Mucosa of rectum (tissue), 2 donors: Measurements from ENCODE around the gene SUSD6.
A peak's percentile ranks its signal among the peaks of the same experiment; 100 is the strongest.

Source experiments
- H3K27ac ChIP-seq, 2 donors: one replicate each; pipeline ENCODE4 v1.7.0; 2013; ENCODE audit warnings: inconsistent platforms in 2 of 2, low read depth in 2 of 2, low read length in 2 of 2
- H3K27me3 ChIP-seq, 2 donors: one replicate each; pipeline ENCODE4 v1.7.0; 2013; ENCODE audit warnings: low read length in 2 of 2; ENCODE audit not compliant: control insufficient read depth in 2 of 2, insufficient read depth in 2 of 2
- H3K36me3 ChIP-seq, 2 donors: one replicate each; pipeline ENCODE4 v1.7.0; 2013; ENCODE audit warnings: low read length in 2 of 2; ENCODE audit not compliant: control insufficient read depth in 2 of 2, insufficient read depth in 2 of 2
- H3K4me1 ChIP-seq, 2 donors: one replicate each; pipeline ENCODE4 v1.7.0; 2013; ENCODE audit warnings: low read length in 2 of 2, mild to moderate bottlenecking in 1 of 2; ENCODE audit not compliant: control insufficient read depth in 2 of 2, insufficient read depth in 2 of 2
- H3K4me3 ChIP-seq, 2 donors: one replicate each; pipeline ENCODE4 v1.7.0; 2013; ENCODE audit warnings: low read length in 2 of 2
- H3K9ac ChIP-seq, 2 donors: one replicate each; pipeline ENCODE4 v1.7.0; 2013; ENCODE audit warnings: low read length in 2 of 2, low read depth in 1 of 2, mild to moderate bottlenecking in 1 of 2
- H3K9me3 ChIP-seq, 2 donors: one replicate each; pipeline ENCODE4 v1.7.0; 2013; ENCODE audit warnings: low read length in 2 of 2; ENCODE audit not compliant: control insufficient read depth in 2 of 2
- donor health status: healthy.
- donor health status: Normal muscosa, but diverticular disease.

The SUSD6 gene

GRCh38 chr14:69750495-69750894 is 139.1 kb downstream of the SUSD6 start:
- peaks cover 8 to 17% of the 10 kb centered on the region in 2 donors for H3K4me1 ChIP-seq
- no peak overlapping the region for H3K9ac ChIP-seq
- H3K27ac ChIP-seq = peak overlapping the region; percentile 80 to 88
- peak overlapping the region in 1 of 2 donors; percentile 22 for H3K4me3 ChIP-seq
- no peaks in the 10 kb centered on the region for H3K9me3 ChIP-seq
- H3K27me3 ChIP-seq = no peaks in the 10 kb centered on the region
- H3K36me3 ChIP-seq = no peaks in the 10 kb centered on the region

- Histone ChIP-seq H3K36me3 (no peaks in the 10 kb centered on the region), H3K9me3 (no peaks in the 10 kb centered on the region), H3K27me3 (no peaks in the 10 kb centered on the region), H3K27ac (no peak overlapping the region), H3K4me3 (no peak overlapping the region), H3K4me1 (peaks cover 8 to 25% of the 10 kb centered on the region in 2 donors), H3K9ac (no peak overlapping the region)
Measured at GRCh38 chr14:69752773-69753172, 141.4 kb downstream of the SUSD6 start.

- Histone ChIP-seq H3K9ac (no peak overlapping the region), H3K9me3 (no peaks in the 10 kb centered on the region), H3K36me3 (no peaks in the 10 kb centered on the region), H3K4me3 (no peak overlapping the region), H3K27me3 (no peaks in the 10 kb centered on the region), H3K27ac (no peak overlapping the region), H3K4me1 (peaks cover 8 to 25% of the 10 kb centered on the region in 2 donors)
Measured at GRCh38 chr14:69753860-69754259, 142.5 kb downstream of the SUSD6 start.

- peak overlapping the region; percentile 88 to 98 for H3K27ac ChIP-seq
- H3K9me3 ChIP-seq = no peaks in the 10 kb centered on the region
Measured at GRCh38 chr14:69754487-69754886, 143.1 kb downstream of the SUSD6 start.

GRCh38 chr14:69755296-69755695 is 143.9 kb downstream of the SUSD6 start:
- H3K27ac ChIP-seq = peak overlapping the region; percentile 88 to 98
- no peaks in the 10 kb centered on the region for H3K36me3 ChIP-seq
- peak overlapping the region; percentile 10 to 66 for H3K9ac ChIP-seq
- H3K4me3 ChIP-seq = peak overlapping the region; percentile 27 to 38
- no peaks in the 10 kb centered on the region for H3K27me3 ChIP-seq
- peaks cover 6 to 19% of the 10 kb centered on the region in 2 donors for H3K4me1 ChIP-seq
- no peaks in the 10 kb centered on the region for H3K9me3 ChIP-seq

More at GRCh38 chr14:69754487-69754886, 143.1 kb downstream of the SUSD6 start:
- Histone ChIP-seq H3K27me3 (no peaks in the 10 kb centered on the region), H3K36me3 (no peaks in the 10 kb centered on the region), H3K9ac (no peak overlapping the region), H3K4me1 (peaks cover 8 to 25% of the 10 kb centered on the region in 2 donors), H3K4me3 (no peak overlapping the region)

- Histone ChIP-seq H3K9ac (peak overlapping the region; percentile 10 to 66), H3K27me3 (no peaks in the 10 kb centered on the region), H3K27ac (peak overlapping the region; percentile 88 to 98)
Measured at GRCh38 chr14:69755784-69756183, 144.4 kb downstream of the SUSD6 start.

GRCh38 chr14:69756298-69756697 is 144.9 kb downstream of the SUSD6 start:
- H3K4me1 ChIP-seq = peaks cover 0 to 12% of the 10 kb centered on the region in 2 donors
- peak overlapping the region in 1 of 2 donors; percentile 4 for H3K4me3 ChIP-seq
- H3K9me3 ChIP-seq = no peaks in the 10 kb centered on the region
- H3K36me3 ChIP-seq = no peaks in the 10 kb centered on the region
- H3K27ac ChIP-seq = peak overlapping the region; percentile 88 to 98
- no peaks in the 10 kb centered on the region for H3K27me3 ChIP-seq
- peak overlapping the region in 1 of 2 donors; percentile 15 for H3K9ac ChIP-seq

More at GRCh38 chr14:69755784-69756183, 144.4 kb downstream of the SUSD6 start:
- H3K4me1 ChIP-seq = peaks cover 1 to 14% of the 10 kb centered on the region in 2 donors
- no peaks in the 10 kb centered on the region for H3K9me3 ChIP-seq
- no peaks in the 10 kb centered on the region for H3K36me3 ChIP-seq
- peak overlapping the region; percentile 27 to 38 for H3K4me3 ChIP-seq

- H3K4me1 ChIP-seq = peaks cover 0 to 6% of the 10 kb centered on the region in 2 donors
- H3K4me3 ChIP-seq = no peak overlapping the region
- no peak overlapping the region for H3K9ac ChIP-seq
- H3K27ac ChIP-seq = no peak overlapping the region
- no peaks in the 10 kb centered on the region for H3K9me3 ChIP-seq
- H3K27me3 ChIP-seq = no peaks in the 10 kb centered on the region
- no peaks in the 10 kb centered on the region for H3K36me3 ChIP-seq
Measured at GRCh38 chr14:69760810-69761209, 149.4 kb downstream of the SUSD6 start.

GRCh38 chr14:69763761-69764510 is 152.5 kb downstream of the SUSD6 start:
- Histone ChIP-seq H3K9ac (no peak overlapping the region), H3K27me3 (no peaks in the 10 kb centered on the region), H3K36me3 (peaks cover 10 to 12% of the 10 kb centered on the region in 2 donors), H3K4me1 (peaks cover 9 to 13% of the 10 kb centered on the region in 2 donors), H3K4me3 (no peak overlapping the region), H3K27ac (no peak overlapping the region), H3K9me3 (no peaks in the 10 kb centered on the region)
